HCT116 (cell line): Measurements from ENCODE around the gene SEC14L6. TPM values are rescaled to one million over a fixed set of nuclear protein-coding genes. Genes with fewer than 3 reads are reported as not detected.

Experiments used
- ATAC-seq: fragments of 200-7000 bp; cut with Tn5 transposase; 2 replicates; pipeline ENCODE4 v1.9.1; 2020; ENCODE audit warnings: mild to moderate bottlenecking, moderate library complexity
- BruUV-seq: library from RNA; stranded (reverse); fragments of 400-500 nt; replicated peaks from 2 replicates; lab custom pipeline; 2021; lab: Mats Ljungman, UMichigan
- CTCF ChIA-PET: fragments of 300-600 bp; sonication (Branson Sonifier 250); formaldehyde crosslinking; loops from one replicate; lab custom pipeline; 2021; ENCODE audit warnings: antibody characterized with exemption; lab: Charles Lee
- POLR2A ChIA-PET: fragments of 300-600, 350-600 bp; sonication (Branson Sonifier 250); formaldehyde crosslinking; loops from one replicate; lab custom pipeline; 2021; ENCODE audit warnings: antibody characterized with exemption; lab: Charles Lee
- RAD21 ChIA-PET, 2 experiments: fragments of 300-600 bp; sonication (Branson Sonifier 250); formaldehyde crosslinking; loops; one replicate each; lab custom pipeline; 2023; ENCODE audit warnings: low total read pairs in 2 of 2; ENCODE audit not compliant: uncharacterized antibody in 2 of 2, unreplicated experiment in 2 of 2, low non-redundant PET in 1 of 2; lab: Charles Lee
- DNase-seq: peaks from one replicate; pipeline ENCODE4 v3.0.0-alpha.2; 2010; ENCODE audit warnings: low read depth, low spot score
- H2AFZ ChIP-seq: fragments of 200-600 bp; shearing (Covaris generic), sonication (generic); 2 replicates; pipeline ENCODE4 v1.6.1; 2017; ENCODE audit warnings: low read depth, mixed run types, mixed read lengths, antibody characterized with exemption, low read length; ENCODE audit not compliant: poor library complexity, severe bottlenecking
- H3K27ac ChIP-seq: 2 replicates; pipeline ENCODE4 v1.5.1; 2012; ENCODE audit warnings: low read depth, low read length
- H3K27me3 ChIP-seq: fragments of 200-600 bp; sonication (generic); 2 replicates; pipeline ENCODE4 v1.6.1; 2016; ENCODE audit warnings: mixed run types, low read length, mixed read lengths; ENCODE audit not compliant: insufficient read depth
- H3K36me3 ChIP-seq, 2 experiments: fragments of 200-500 bp in 1 of 2; fragments of 200-600 bp in 1 of 2; sonication (Bioruptor generic) in 1 of 2; sonication (generic) in 1 of 2; 2 replicates each; pipeline versions ENCODE4 v1.5.1 to v1.6.1; 2014 to 2016; ENCODE audit warnings: low read length in 2 of 2, inconsistent platforms in 1 of 2, mixed read lengths in 1 of 2, mixed run types in 1 of 2; ENCODE audit not compliant: insufficient read depth in 2 of 2, control insufficient read depth in 1 of 2
- H3K4me1 ChIP-seq, 2 experiments: fragments of 200-600 bp in 1 of 2; sonication (generic) in 1 of 2; 2 replicates each; pipeline versions ENCODE4 v1.5.1 to v1.6.1; 2012 to 2017; ENCODE audit warnings: low read length in 2 of 2, inconsistent platforms in 1 of 2, mild to moderate bottlenecking in 1 of 2, mixed read lengths in 1 of 2, mixed run types in 1 of 2, moderate library complexity in 1 of 2; ENCODE audit not compliant: insufficient read depth in 2 of 2, control insufficient read depth in 1 of 2
- H3K4me2 ChIP-seq: fragments of 200-600 bp; sonication (generic); 2 replicates; pipeline ENCODE4 v1.6.1; 2017; ENCODE audit warnings: mixed run types, low read length, mixed read lengths
- H3K4me3 ChIP-seq, 2 experiments: fragments of 200-600 bp in 1 of 2; sonication (generic) in 1 of 2; replicated peaks in 1 of 2; 2 replicates each; pipeline ENCODE4 v1.5.1; 2011 to 2016; ENCODE audit warnings: low read length in 2 of 2, control low read depth in 1 of 2, low read depth in 1 of 2, mild to moderate bottlenecking in 1 of 2, mixed read lengths in 1 of 2, mixed run types in 1 of 2
- H3K79me2 ChIP-seq: fragments of 200-600 bp; sonication (generic); 2 replicates; pipeline ENCODE4 v1.6.1; 2017; ENCODE audit warnings: mild to moderate bottlenecking, mixed run types, low read length, moderate library complexity, mixed read lengths; ENCODE audit not compliant: insufficient read depth
- H3K9ac ChIP-seq: fragments of 200-600 bp; sonication (generic); 2 replicates; pipeline ENCODE4 v1.6.1; 2016; ENCODE audit warnings: low read length, mixed read lengths
- H3K9me2 ChIP-seq: fragments of 200-600 bp; sonication (generic), shearing (Covaris generic); 2 replicates; pipeline ENCODE4 v1.6.1; 2017; ENCODE audit warnings: mixed run types, mild to moderate bottlenecking, moderate library complexity; ENCODE audit not compliant: insufficient read depth
- H3K9me3 ChIP-seq, 2 experiments: fragments of 200-500 bp in 1 of 2; fragments of 200-600 bp in 1 of 2; sonication (Bioruptor generic) in 1 of 2; sonication (generic) in 1 of 2; 2 replicates each; pipeline ENCODE4 v1.6.1; 2014 to 2017; ENCODE audit warnings: low read length in 2 of 2, mixed read lengths in 2 of 2, inconsistent platforms in 1 of 2, low read depth in 1 of 2, mild to moderate bottlenecking in 1 of 2, mixed run types in 1 of 2, moderate library complexity in 1 of 2; ENCODE audit not compliant: control insufficient read depth in 1 of 2, insufficient read depth in 1 of 2
- H4K20me1 ChIP-seq: fragments of 200-600 bp; sonication (generic), shearing (Covaris generic); 2 replicates; pipeline ENCODE4 v1.6.1; 2017; ENCODE audit warnings: mixed run types, mild to moderate bottlenecking, moderate library complexity; ENCODE audit not compliant: insufficient read depth
- CEBPB ChIP-seq: IDR thresholded peaks from 2 replicates; pipeline ENCODE4 v1.6.1; 2012; ENCODE audit warnings: low read depth
- EGR1 ChIP-seq: IDR thresholded peaks from 2 replicates; pipeline ENCODE4 v1.6.1; 2012; ENCODE audit warnings: low read depth
- ZNF274 ChIP-seq: fragments of 200-500 bp; sonication (Bioruptor generic); IDR thresholded peaks from 2 replicates; pipeline ENCODE4 v1.6.1; 2014; ENCODE audit warnings: mild to moderate bottlenecking, low read depth, low read length, inconsistent platforms
- intact Hi-C: fragments of 100-400 bp; cut with micrococcal nuclease; formaldehyde crosslinking; loops from 2 replicates; pipeline ENCODE4 v1.10.0; 2022
- total RNA-seq: library from RNA; stranded (reverse); gene quantifications from one replicate; pipeline ENCODE4 v1.2.1, GENCODE V29; 2021; ENCODE audit not compliant: unreplicated experiment
- TF ChIP-seq, protein P1 (sequence below), 3 experiments: fragments of 200-600 bp in 1 of 3; sonication (generic) in 1 of 3; IDR thresholded peaks in 2 of 3; conservative IDR thresholded peaks in 1 of 3; 2 replicates each; pipeline ENCODE4 v1.5.1; 2012 to 2017; ENCODE audit warnings: low read depth in 2 of 3, low read length in 2 of 3, antibody characterized with exemption in 1 of 3, borderline replicate concordance in 1 of 3, control low read depth in 1 of 3, mild to moderate bottlenecking in 1 of 3, mixed read lengths in 1 of 3, mixed run types in 1 of 3, moderate library complexity in 1 of 3; ENCODE audit not compliant: insufficient read depth in 1 of 3

Gene SEC14L6
- total RNA-seq, 1 experiment from 2014 or later = not detected

DNA sequence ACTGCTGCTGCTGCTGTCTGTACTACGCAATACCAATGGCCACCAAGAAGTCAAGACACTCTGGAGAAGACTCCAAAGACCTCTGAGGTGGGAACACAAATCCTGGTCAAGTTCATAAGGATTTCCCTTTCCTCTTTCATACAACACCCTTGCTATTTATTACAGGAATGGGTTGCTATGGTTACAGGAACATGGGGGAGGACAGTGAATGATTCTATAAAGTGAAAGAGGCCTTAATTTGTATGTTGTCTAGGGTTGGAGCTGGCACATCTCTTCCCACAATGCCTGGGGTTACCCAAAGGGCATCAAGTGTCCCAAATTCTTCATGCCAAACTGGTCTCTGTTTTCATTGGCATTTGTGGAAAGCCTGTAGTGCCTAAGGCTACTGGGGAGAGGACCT, 63.4 kb downstream of the SEC14L6 start:
- no peaks in the 10 kb centered on the region for H3K79me2 ChIP-seq
- no peak for ATAC-seq
- H4K20me1 ChIP-seq = no peaks in the 10 kb centered on the region
- CTCF ChIA-PET = no interaction called here
- no peaks in the 10 kb centered on the region for H3K9me2 ChIP-seq
- no peaks in the 10 kb centered on the region for H3K9me3 ChIP-seq
- no peak overlapping the region for H2AFZ ChIP-seq
- BruUV-seq = no TSS peak
- no peaks in the 10 kb centered on the region for H3K36me3 ChIP-seq
- no peak overlapping the region for H3K4me2 ChIP-seq
- no peak for DNase-seq
- intact Hi-C loops = no loop called here
- no peak overlapping the region for H3K4me3 ChIP-seq
- H3K27ac ChIP-seq = no peak overlapping the region
- no peak overlapping the region for H3K9ac ChIP-seq
- TF ChIP-seq ZNF274 = no peak
- TF ChIP-seq EGR1 = no peak
- RAD21 ChIA-PET = no interaction called here
- peaks cover 0 to 7% of the 10 kb centered on the region in 2 experiments; a peak in 2 of 4 replicates for H3K4me1 ChIP-seq
- no peaks in the 10 kb centered on the region for H3K27me3 ChIP-seq
- POLR2A ChIA-PET = no interaction called here

DNA sequence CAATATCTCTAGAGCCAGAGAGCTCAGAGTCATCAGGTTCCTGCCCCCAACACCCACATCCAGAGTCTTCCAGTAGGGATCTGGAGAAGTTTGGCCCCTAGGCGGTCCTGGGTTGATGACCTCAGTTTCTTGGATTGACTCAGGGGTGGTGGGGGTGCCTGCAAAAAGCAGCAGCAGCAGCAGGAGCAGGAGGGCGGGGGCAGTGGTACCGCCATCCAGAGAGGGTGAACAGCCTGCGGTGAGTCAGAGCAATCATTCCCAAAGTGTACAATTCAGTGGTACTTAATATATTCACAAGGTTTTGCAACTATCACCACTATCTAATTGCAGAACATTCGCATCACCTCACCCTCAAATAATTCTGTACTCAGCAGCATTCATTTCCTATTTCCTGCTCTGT, 64.8 kb downstream of the SEC14L6 start:
- Histone ChIP-seq H3K9ac (no peak overlapping the region), H3K9me2 (no peaks in the 10 kb centered on the region), H3K4me1 (peaks cover 0 to 7% of the 10 kb centered on the region in 2 experiments; a peak in 2 of 4 replicates), H4K20me1 (no peaks in the 10 kb centered on the region), H3K4me3 (no peak overlapping the region), H3K9me3 (no peaks in the 10 kb centered on the region), H3K36me3 (no peaks in the 10 kb centered on the region), H3K27me3 (no peaks in the 10 kb centered on the region), H3K4me2 (no peak overlapping the region)
- RAD21 ChIA-PET = no interaction called here
- POLR2A ChIA-PET = no interaction called here
- no TSS peak for BruUV-seq
- CTCF ChIA-PET = no interaction called here
- intact Hi-C loops = no loop called here
- no peak for DNase-seq
- no peak for TF ChIP-seq CEBPB
- TF ChIP-seq, protein P1, sequence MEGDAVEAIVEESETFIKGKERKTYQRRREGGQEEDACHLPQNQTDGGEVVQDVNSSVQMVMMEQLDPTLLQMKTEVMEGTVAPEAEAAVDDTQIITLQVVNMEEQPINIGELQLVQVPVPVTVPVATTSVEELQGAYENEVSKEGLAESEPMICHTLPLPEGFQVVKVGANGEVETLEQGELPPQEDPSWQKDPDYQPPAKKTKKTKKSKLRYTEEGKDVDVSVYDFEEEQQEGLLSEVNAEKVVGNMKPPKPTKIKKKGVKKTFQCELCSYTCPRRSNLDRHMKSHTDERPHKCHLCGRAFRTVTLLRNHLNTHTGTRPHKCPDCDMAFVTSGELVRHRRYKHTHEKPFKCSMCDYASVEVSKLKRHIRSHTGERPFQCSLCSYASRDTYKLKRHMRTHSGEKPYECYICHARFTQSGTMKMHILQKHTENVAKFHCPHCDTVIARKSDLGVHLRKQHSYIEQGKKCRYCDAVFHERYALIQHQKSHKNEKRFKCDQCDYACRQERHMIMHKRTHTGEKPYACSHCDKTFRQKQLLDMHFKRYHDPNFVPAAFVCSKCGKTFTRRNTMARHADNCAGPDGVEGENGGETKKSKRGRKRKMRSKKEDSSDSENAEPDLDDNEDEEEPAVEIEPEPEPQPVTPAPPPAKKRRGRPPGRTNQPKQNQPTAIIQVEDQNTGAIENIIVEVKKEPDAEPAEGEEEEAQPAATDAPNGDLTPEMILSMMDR (IDR thresholded peaks at IDR 0.05 in 2 of 3, conservative IDR thresholded peaks at IDR 0.05 in 1 of 3; ENCODE audit: borderline replicate concordance in 1 of 3, insufficient read depth in 1 of 3, low read depth in 2 of 3, low read length in 2 of 3) = no peak
- TF ChIP-seq, all 23 proteins: peak for 0
- no peaks in the 10 kb centered on the region for H3K79me2 ChIP-seq
- H3K27ac ChIP-seq = no peak overlapping the region
- ATAC-seq = no peak
- no peak overlapping the region for H2AFZ ChIP-seq
